GM12873 (cell line): ENCODE measurements around the gene MGA.

Source experiments
- TF ChIP-seq, protein P1 (sequence below): IDR thresholded peaks from 2 replicates; pipeline ENCODE4 v1.5.1; 2012; ENCODE audit warnings: low read depth, mild to moderate bottlenecking, moderate library complexity, low read length, control low read depth; ENCODE audit not compliant: insufficient read depth; ENCODE audit errors: missing control alignments

The MGA gene

GRCh38 chr15:41813426-41813825 lies 153.2 kb downstream of the MGA start:
- TF ChIP-seq, protein P1, sequence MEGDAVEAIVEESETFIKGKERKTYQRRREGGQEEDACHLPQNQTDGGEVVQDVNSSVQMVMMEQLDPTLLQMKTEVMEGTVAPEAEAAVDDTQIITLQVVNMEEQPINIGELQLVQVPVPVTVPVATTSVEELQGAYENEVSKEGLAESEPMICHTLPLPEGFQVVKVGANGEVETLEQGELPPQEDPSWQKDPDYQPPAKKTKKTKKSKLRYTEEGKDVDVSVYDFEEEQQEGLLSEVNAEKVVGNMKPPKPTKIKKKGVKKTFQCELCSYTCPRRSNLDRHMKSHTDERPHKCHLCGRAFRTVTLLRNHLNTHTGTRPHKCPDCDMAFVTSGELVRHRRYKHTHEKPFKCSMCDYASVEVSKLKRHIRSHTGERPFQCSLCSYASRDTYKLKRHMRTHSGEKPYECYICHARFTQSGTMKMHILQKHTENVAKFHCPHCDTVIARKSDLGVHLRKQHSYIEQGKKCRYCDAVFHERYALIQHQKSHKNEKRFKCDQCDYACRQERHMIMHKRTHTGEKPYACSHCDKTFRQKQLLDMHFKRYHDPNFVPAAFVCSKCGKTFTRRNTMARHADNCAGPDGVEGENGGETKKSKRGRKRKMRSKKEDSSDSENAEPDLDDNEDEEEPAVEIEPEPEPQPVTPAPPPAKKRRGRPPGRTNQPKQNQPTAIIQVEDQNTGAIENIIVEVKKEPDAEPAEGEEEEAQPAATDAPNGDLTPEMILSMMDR: no peak

DNA sequence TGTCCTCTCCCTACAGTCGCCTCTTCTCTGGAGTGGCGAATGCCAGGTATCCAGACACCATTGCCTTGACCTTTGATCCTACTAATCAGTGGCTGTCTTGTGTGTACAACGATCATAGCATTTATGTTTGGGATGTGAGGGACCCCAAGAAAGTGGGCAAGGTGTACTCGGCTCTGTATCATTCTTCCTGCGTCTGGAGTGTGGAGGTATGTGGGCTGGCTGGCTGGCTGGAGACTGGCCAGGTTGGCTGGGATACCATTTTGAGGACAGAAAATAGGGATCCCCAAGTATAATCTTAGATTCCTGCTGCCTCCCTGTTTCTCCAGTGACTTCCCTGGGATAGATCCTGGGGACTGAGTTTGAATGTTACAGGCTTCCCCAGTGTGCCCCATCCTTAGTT lies 154.3 kb downstream of the MGA start:
- TF ChIP-seq, protein P1: no peak

- TF ChIP-seq, protein P1: no peak
These were observed 156.6 kb downstream of the MGA start for GRCh38 chr15:41816788-41817187.

- TF ChIP-seq, protein P1: no peak
These were observed 157.1 kb downstream of the MGA start for GRCh38 chr15:41817327-41817726.

DNA sequence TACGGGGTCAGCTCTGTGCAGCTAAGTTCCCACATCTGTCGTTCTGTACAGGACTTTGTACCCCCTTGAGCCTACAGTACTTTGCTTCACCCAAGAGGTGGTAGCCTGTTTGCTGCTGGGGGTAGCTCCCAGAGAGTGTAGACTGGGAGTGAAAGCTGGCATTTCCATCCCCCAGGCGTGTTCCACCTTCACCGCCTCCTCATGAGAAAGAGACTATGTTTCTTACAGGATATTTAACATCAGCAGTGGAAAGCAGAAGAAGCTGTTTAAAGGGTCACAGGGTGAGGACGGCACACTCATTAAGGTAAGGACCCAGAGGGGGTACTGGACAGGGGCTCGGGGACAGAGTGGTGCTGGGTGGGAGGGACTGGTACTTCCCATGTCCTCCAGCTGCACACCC lies 157.6 kb downstream of the MGA start:
- TF ChIP-seq, protein P1: no peak

DNA sequence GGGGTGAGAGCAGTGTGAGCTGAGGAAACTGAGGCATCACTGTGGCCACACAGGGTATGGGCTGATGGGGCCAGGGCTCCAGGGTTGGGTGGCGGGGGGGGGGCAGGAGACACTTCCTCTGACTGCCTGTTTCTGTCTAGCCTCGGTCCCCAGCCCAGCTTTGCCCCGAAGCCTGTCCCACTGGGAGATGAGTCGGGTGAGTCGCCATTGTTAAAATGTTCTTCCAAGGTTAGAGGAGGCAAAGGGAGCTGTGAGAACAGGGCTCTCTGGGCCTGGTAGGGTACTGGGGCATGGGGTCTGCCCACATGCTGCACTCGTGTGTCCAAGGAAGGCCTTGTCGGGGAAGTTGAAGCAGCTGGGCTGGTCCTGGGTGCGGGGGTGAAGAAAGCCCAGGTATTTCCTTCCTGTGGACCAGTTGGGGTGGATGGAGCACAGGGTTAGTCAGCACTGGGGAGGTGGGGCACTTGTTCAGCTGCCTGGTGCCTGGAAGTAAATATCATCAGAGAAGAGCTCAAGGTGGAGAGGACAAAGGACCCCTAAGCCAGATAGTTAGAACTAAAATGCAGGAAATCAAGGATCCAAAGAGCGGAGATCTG lies 159.3 kb downstream of the MGA start:
- TF ChIP-seq, protein P1: no peak

- TF ChIP-seq, protein P1: no peak
These were observed 160.7 kb downstream of the MGA start for GRCh38 chr15:41820791-41821423.

GRCh38 chr15:41821831-41822230 lies 161.6 kb downstream of the MGA start:
- TF ChIP-seq, protein P1: no peak
